ENCODE data around the gene IFT81.
"Not testable (repeated sequence)": the region's sequence is repeated elsewhere in the genome, so short reads cannot be mapped to it uniquely, and the experiment has no call there.

The IFT81 gene, protein sequence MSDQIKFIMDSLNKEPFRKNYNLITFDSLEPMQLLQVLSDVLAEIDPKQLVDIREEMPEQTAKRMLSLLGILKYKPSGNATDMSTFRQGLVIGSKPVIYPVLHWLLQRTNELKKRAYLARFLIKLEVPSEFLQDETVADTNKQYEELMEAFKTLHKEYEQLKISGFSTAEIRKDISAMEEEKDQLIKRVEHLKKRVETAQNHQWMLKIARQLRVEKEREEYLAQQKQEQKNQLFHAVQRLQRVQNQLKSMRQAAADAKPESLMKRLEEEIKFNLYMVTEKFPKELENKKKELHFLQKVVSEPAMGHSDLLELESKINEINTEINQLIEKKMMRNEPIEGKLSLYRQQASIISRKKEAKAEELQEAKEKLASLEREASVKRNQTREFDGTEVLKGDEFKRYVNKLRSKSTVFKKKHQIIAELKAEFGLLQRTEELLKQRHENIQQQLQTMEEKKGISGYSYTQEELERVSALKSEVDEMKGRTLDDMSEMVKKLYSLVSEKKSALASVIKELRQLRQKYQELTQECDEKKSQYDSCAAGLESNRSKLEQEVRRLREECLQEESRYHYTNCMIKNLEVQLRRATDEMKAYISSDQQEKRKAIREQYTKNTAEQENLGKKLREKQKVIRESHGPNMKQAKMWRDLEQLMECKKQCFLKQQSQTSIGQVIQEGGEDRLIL

DNA sequence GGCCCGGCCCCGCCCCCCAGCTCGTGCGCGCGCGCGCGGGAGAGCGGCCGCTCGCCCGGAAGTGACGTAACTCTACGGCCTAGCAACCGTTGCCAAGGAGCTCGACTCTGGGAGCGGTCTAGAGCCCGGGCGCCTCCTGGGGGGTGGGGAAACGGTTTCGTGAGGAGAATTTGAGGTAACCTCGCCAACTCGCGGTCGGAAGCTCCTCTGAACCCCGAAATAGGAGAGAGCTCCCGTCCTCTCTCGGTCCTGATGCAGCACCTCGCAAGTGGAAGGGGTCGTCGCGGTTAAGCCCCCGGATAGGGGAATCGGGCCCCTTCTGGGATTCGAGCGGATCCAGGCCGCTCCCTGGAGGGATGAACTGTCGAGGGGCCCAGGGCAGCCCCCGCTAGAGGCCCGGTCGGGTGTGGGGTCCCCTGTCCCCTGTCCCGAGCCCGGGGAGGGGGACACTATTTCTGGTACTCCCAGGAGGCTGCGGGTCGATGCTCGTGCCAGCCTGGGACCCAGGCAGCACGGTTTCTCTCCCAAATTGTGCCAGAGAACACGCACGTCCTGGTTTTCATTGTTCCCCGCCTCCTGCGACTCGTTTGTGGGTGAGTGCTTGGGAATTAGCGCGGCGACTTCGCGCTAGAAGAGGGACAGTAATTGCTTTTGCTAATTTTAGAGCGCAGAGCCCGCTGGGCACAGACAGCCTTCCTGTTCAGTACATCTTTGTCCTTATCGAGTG lies at the start of gene IFT81:
IFT81 (plus strand) TSS at position 89 of the 727 bp plus-strand sequence. CDS start 3,024 bp downstream, outside the sequence.
- DNase-seq (ENCODE audit: low spot score) = peak; percentile 93

DNA sequence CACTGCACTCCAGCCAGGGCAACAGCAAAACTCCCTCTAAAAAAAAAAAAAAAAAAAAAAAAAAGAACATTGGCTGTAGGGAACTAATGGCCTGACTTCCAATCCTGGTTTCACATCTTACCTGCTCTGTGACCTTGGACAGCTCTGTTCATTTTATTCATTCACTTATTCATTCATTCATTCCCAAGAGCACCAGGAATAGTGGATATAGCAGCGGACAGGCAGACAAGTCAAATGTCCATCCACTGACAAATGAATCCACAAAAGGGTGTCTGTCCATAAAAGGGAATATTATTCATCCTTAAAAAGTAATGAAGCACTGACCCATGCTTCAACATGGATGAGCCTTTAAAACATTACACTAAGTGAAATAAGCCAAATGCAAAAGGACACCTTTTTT lies 48.3 kb upstream of the IFT81 start:
- no peak for DNase-seq (ENCODE audit: low spot score)

DNA sequence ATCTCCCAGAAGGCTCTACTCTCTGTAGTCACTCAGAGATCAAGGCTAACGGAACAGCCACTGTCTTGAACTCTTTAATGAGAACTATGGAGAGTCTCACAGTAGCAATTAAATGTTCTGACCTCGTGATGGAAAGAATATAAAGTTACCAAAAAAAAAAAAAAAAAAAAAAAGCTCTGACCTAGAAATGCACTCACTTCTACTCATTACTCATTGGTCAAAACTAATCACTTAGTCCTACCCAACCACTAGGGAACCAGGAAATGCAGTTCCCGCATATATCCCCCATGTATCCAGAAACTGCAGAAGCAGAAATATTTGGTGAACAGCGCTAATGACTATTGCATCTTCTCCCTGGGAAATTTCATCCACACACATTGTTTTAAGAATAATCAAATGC lies 46.4 kb upstream of the IFT81 start:
- no peak for DNase-seq (ENCODE audit: low spot score)

- DNase-seq (ENCODE audit: low spot score) = peak; percentile 38
Measured at GRCh38 chr12:110079477-110080400, 44.4 kb upstream of the IFT81 start.

GRCh38 chr12:110080410-110080809 lies 43.7 kb upstream of the IFT81 start:
- no peak for DNase-seq (ENCODE audit: low spot score)

DNA sequence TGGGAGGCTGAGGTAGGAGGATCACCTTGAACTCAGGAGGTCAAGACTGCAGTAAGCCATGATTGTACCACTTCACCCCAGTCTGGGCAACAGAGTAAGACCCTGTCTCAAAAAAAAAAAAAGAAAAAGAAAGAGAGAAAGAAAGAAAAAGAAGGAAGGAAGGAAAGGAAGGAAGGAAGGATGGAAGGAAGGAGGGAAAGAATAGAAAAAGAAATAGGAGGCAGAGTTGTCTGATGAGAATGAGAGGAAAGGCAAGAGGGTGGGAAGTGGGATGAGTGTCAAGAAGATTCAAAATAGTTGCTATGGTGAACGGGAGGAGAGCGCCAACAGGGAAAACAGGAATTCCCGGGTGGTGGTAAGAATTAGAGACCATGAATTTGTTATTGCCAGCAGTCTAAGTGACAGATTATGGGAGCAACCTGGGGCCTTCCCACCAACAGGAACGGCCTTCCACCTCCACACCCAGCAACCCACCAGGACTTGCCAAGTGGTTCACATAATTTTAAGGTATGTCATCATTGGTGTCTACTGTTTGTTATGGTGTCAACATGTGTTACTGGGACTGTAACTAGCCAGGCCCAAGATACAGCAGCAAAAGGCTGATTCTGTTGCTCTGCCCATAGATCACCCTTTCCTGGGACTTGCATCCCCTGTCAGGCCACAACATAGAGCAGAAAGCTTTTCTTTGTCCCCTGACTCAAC lies 39.7 kb upstream of the IFT81 start:
- no peak for DNase-seq (ENCODE audit: low spot score)

GRCh38 chr12:110088216-110088615 lies 35.9 kb upstream of the IFT81 start:
- DNase-seq (ENCODE audit: low spot score) = not testable (repeated sequence)

- DNase-seq (ENCODE audit: low spot score) = no peak
Measured at GRCh38 chr12:110088936-110089335, 35.2 kb upstream of the IFT81 start.

GRCh38 chr12:110090266-110091135 lies 33.7 kb upstream of the IFT81 start:
- no peak for DNase-seq (ENCODE audit: low spot score)

DNA sequence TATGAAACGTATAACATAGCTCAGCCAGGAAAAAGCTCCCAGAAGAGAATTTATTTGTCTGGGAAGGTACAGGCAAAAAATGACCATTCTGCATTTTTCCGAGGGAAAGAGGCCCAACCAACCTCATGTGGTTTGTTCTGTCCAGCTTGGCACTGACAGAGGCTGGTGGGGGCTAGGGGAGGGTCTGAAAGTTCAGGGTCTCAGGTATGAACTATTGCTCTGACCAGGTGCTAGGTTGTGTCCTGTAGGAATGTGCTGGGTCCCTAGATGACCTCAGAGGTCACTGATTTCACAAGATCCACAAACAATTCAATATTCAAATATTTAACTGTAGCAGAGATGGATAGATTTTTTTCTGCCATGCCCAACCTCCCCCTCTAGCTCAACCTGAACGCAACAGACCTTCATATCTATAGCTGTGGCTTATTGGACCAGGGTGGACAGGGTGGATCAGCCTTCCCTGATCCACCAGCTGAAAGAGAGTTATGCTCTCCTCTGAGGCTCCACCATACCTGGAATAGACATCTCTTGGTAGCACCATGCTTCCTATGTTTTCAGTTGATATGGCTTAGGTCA lies 32.9 kb upstream of the IFT81 start:
- DNase-seq (ENCODE audit: low spot score) = no peak

- no peak for DNase-seq (ENCODE audit: low spot score)
Measured at GRCh38 chr12:110093631-110094311, 30.4 kb upstream of the IFT81 start.

GRCh38 chr12:110100315-110100970 lies 23.7 kb upstream of the IFT81 start:
- DNase-seq (ENCODE audit: low spot score) = peak; percentile 45

- DNase-seq (ENCODE audit: low spot score) = peak; percentile 67
Measured at GRCh38 chr12:110102255-110102654, 21.9 kb upstream of the IFT81 start.

DNA sequence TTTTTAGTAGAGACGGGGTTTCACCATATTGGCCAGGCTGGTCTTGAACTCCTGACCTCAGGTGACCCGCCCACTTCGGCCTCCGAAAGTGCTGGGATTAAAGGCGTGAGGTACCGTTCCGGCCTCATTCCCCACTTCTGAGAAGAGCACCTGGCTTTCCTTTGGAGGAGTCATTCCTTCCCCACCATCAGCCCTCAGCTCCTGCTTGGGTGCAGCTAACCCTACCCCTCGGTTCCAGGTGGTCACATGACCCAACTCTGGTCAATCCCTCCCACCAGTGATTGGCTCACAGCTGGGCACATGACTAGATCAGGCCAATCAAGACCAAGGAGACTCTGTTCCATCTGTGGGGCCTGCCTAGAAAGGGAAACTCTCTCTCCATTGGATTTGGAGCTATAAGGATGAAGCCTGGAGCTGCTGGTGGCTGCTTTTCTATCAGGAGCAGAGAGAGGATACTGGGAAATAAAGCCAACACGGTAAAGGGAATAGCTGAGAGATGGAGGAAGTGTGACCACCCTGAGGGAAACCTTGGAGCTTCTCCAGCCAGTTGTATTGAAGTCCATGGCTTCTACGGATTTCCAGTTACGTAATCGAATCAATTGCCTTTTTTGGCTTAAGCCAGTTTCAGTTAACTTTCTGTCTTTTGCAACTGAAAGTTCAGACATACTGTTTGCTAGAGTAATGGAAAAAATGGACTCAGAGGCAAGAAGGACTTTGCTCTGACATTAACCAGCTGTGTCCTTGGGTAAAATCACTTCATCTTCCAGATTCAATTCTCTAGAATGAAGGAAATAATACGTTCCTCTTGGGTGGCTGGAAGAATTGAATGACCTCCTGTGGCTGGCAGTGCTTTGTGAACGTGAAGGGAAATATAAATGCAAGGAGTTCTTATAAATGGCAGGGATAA lies 19.7 kb upstream of the IFT81 start:
- DNase-seq (ENCODE audit: low spot score) = no peak

GRCh38 chr12:110105159-110105558 lies 19.0 kb upstream of the IFT81 start:
- DNase-seq (ENCODE audit: low spot score) = no peak

- DNase-seq (ENCODE audit: low spot score) = no peak
Measured at GRCh38 chr12:110105986-110106385, 18.2 kb upstream of the IFT81 start.
